Body of pancreas (tissue), 4 donors: ENCODE data around the gene WDR53.

ENCODE experiments used
- POLR2A ChIP-seq, 3 donors: fragments of 450-650 bp; IDR thresholded peaks; one replicate each; pipeline ENCODE4 v1.6.1; 2016; ENCODE audit warnings: antibody characterized with exemption in 3 of 3, mild to moderate bottlenecking in 2 of 3
- TF ChIP-seq, protein P1 (sequence below), 7 experiments: fragments of 450-650 bp in 4 of 7; fragments of 200-600 bp in 3 of 7; sonication (generic) in 3 of 7; IDR thresholded peaks; one replicate each; pipeline ENCODE4 v1.5.1; 2016 to 2019; ENCODE audit warnings: antibody characterized with exemption in 7 of 7

DNA sequence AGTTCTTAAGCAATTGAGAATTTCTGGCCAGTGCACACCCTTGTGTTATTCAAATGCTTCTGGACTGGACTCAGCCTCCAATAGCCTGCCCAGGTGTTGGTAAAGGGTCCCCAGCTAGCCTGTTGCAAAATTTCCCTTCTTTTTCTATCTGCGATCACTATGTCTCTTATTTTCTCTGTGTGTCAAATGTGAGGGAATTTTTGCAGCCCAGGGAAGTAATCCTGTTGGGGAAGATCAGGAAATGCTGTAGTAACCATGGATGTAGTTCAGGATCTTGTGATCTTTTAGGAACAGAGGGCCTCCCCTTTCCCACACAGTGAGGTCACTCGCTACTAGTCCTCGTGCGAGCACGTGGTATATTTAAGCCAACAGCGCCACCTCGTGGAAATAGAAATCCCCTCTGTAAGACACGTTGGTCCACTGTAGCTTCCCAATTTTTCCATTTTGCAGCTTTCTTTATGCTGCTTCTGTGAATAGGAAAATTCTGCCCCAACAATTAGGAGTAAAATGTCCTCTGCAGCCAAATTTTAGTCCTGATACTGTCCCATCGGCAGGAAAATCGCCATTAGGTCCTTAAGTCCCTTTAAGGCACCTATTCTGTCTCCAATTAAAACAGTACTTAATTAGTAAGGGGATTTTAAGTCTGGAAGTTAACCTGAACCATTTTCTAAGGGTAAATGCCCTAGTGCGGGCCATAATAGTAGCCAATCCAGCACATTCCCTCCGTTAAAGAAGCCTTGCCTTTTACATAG, 49.2 kb downstream of the WDR53 start:
- TF ChIP-seq, protein P1, sequence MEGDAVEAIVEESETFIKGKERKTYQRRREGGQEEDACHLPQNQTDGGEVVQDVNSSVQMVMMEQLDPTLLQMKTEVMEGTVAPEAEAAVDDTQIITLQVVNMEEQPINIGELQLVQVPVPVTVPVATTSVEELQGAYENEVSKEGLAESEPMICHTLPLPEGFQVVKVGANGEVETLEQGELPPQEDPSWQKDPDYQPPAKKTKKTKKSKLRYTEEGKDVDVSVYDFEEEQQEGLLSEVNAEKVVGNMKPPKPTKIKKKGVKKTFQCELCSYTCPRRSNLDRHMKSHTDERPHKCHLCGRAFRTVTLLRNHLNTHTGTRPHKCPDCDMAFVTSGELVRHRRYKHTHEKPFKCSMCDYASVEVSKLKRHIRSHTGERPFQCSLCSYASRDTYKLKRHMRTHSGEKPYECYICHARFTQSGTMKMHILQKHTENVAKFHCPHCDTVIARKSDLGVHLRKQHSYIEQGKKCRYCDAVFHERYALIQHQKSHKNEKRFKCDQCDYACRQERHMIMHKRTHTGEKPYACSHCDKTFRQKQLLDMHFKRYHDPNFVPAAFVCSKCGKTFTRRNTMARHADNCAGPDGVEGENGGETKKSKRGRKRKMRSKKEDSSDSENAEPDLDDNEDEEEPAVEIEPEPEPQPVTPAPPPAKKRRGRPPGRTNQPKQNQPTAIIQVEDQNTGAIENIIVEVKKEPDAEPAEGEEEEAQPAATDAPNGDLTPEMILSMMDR (IDR thresholded peaks at IDR 0.05) = peak in 5 of 7 experiments; percentile 22 to 39 (median 33)
- TF ChIP-seq POLR2A (IDR thresholded peaks at IDR 0.05) = no peak
